Effector CD4-positive, alpha-beta T cell (primary cell): Measurements from ENCODE around the gene DGKZ.
"Not testable (repeated sequence)": the region's sequence is repeated elsewhere in the genome, so short reads cannot be mapped to it uniquely, and the experiment has no call there.

ENCODE experiments used
- DNase-seq: peaks from one replicate; pipeline ENCODE4 v3.0.0-alpha.2; 2020
- total RNA-seq: gene quantifications from one replicate; lab custom pipeline; 2026; lab: John Stamatoyannopoulos, UW

The DGKZ gene, protein sequence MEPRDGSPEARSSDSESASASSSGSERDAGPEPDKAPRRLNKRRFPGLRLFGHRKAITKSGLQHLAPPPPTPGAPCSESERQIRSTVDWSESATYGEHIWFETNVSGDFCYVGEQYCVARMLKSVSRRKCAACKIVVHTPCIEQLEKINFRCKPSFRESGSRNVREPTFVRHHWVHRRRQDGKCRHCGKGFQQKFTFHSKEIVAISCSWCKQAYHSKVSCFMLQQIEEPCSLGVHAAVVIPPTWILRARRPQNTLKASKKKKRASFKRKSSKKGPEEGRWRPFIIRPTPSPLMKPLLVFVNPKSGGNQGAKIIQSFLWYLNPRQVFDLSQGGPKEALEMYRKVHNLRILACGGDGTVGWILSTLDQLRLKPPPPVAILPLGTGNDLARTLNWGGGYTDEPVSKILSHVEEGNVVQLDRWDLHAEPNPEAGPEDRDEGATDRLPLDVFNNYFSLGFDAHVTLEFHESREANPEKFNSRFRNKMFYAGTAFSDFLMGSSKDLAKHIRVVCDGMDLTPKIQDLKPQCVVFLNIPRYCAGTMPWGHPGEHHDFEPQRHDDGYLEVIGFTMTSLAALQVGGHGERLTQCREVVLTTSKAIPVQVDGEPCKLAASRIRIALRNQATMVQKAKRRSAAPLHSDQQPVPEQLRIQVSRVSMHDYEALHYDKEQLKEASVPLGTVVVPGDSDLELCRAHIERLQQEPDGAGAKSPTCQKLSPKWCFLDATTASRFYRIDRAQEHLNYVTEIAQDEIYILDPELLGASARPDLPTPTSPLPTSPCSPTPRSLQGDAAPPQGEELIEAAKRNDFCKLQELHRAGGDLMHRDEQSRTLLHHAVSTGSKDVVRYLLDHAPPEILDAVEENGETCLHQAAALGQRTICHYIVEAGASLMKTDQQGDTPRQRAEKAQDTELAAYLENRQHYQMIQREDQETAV
- 300 reads per million, percentile 95 among the genes with 10 or more reads in this experiment for total RNA-seq

DNA sequence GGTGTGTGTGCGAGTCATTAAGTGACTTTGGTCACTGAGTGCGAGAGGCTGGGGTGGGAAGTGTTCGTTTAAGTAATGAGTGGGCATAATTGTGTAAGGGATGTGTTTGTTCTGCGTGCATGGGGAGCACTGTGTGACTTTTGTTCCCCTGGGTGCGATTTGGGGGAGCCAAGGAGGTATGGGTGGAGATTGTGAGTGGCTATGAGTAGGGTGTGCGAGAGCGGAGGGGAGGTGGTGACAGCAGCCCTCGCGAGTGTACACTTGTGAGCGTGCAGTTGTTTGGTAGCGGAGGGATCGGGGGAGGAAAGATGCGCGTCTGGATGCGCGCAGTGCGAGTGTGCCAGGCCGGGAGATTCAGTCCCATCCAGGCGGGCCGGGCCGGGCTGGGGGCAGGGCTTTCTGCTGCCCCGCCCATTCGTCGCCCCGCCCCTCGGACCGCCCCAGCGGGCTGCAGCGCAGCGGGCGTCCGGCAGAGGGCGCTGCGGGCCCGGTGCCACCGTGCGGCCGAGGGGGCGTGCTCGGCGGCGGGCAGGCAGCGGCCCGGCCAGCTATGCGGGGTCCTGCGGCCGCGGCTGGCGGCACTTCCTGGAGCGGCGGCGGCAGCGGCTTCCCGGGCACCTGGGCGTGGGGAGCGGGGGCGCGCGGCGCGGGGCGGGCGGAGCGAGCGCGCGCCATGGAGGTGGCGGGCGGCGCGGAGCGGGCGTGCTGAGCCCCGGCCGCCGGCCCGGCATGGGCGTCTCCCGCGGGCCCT lies at the start of gene DGKZ:
TSS of gene DGKZ (plus strand) at position 578 of the 751 bp plus-strand sequence. CDS start 197 bp downstream, outside the sequence.
- peak; percentile 80 for DNase-seq

- DNase-seq = no peak
These were observed 48.4 kb upstream of the DGKZ start for GRCh38 chr11:46298699-46299433.

DNA sequence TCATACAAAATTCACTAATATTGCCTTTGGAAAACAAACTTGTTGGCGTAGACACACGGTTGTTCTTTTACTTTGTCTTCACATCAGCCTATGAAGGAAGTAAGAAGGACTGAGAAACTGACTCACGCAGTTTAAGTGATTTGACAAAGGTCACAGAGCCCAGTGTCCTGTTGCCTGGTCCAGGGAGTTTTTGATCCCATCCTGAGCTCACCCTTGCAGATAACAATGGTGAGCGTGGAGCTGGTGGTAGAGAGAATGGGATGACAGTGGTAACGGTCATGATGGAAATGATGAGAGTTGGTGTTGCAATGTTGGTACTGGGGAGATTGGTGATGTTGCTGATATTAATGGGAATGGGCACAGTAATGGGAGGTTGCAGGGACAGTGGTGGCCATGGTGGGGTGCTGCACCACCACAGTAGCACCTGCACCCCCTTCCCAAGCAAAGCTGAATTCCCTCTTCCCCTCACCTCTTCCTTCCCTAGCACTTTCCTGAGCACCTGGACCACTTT lies 47.8 kb upstream of the DGKZ start:
- no peak for DNase-seq

GRCh38 chr11:46300270-46300669 lies 47.0 kb upstream of the DGKZ start:
- DNase-seq = no peak

DNA sequence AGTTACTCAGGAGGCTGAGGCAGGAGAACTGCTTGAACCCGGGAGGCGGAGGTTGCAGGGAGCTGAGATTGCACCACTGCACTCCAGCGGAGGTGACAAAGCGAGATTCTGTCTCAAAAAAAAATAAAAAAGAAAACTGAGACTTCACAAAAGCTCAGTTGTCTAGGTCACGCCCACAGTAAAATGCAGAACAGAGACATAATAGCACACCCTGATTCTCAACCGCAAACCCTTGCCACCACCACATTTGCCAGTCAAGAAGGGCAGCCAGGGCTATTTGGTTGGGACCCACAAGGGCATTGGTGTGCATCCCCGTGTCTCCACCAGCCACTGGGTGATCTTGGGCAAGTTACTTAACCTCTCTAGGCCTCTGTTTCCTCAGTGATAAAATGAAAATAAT lies 44.4 kb upstream of the DGKZ start:
- DNase-seq = no peak

GRCh38 chr11:46304036-46304435 lies 43.2 kb upstream of the DGKZ start:
- not testable (repeated sequence) for DNase-seq

DNA sequence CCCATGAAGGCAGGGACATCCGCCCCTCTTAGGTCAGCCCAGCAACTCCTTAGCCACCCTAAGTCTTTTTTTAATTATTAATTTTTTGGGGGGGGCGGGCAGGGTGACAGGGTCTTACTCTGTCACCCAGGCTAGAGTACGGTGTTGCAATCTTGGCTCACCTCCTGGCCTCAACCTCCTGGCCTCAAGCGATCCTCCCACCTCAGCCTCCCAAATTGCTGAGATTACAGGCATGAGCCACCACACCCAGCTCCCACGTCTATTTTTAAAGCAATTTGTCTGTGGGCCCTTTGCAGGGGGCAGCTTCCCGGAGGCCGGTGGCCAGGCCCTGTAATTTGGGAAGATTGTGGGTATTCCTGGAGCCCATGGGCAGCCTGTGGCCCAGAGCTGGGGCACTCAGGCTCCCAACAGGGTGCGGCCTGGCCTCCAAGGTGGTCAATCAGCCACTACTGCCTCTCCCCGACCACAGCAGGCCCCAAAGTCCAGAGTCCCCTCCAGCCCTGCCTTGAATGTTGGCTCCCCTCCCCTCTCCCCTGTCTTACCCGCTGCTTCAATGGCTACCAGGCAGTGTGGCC lies 42.6 kb upstream of the DGKZ start:
- no peak for DNase-seq

GRCh38 chr11:46305295-46305694 lies 42.0 kb upstream of the DGKZ start:
- DNase-seq = no peak

DNA sequence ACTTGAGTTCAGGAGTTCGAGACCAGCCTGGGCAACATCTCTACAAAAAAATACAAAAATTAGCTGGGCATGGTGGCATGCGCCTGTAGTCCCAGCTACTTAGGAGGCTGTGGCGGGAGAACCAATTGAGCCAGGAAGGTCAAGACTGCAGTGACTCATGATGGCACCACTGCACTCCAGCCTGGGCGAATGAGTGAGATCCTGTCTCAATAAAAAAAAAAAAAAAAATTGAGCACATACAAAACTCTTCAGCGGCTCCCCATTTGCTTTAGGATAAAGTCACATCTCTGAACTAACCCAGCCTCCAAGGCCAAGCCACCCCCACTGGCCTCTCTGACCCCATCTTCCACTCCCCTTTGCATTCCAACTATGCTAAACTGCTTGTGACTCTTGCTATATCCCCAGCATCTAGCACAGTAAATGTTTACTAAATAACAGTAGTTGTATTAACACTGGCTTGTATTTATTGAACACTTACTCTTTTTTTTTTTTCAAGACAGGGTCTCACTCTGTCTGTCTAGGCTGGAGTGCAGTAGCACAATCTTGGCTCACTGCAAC lies 40.9 kb upstream of the DGKZ start:
- no peak for DNase-seq

DNA sequence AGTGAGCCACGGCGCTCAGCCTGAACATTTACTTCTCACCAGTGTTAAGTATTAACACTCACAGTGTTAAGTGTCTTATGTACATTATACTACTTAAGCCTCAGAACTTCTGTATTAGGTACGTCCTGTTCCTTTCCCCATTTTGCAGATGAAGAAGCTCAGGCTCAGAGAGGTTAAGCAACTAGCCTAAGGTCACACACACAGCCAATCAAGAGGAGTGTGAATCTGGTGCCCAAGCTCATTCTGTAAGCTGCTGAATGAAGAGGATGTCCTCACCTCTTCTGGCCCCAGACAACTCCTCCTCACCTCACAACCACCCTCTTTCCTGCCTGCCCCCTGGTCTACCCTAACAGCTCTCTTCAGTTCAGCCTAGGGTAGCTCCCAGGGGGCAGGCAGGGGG lies 39.9 kb upstream of the DGKZ start:
- DNase-seq = no peak

DNA sequence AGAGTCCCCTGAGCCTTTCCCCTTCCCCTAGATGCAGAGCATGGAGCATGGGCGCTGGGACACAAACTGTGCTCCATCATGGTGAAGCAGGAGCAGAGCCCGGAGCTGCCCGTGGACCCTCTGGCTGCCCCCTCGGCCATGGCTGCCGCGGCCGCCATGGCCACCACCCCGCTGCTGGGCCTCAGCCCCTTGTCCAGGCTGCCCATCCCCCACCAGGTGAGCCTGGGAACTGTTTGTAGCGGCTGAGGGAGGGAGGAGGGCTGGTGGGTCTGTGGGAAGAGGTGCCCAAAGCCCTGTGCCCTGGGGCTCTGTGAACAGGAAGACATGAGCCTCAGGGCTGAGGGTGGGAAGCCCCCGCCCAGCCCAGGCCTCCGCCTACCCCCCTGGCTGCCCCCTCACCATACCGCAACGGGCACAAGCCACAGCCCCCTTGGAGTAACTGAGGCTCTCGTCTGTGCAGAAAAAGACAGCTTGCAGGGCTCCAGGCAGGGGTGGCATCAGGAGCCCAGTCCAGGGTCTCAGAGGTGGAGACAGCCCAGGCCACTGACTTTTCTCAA lies 39.4 kb upstream of the DGKZ start:
- no peak for DNase-seq

DNA sequence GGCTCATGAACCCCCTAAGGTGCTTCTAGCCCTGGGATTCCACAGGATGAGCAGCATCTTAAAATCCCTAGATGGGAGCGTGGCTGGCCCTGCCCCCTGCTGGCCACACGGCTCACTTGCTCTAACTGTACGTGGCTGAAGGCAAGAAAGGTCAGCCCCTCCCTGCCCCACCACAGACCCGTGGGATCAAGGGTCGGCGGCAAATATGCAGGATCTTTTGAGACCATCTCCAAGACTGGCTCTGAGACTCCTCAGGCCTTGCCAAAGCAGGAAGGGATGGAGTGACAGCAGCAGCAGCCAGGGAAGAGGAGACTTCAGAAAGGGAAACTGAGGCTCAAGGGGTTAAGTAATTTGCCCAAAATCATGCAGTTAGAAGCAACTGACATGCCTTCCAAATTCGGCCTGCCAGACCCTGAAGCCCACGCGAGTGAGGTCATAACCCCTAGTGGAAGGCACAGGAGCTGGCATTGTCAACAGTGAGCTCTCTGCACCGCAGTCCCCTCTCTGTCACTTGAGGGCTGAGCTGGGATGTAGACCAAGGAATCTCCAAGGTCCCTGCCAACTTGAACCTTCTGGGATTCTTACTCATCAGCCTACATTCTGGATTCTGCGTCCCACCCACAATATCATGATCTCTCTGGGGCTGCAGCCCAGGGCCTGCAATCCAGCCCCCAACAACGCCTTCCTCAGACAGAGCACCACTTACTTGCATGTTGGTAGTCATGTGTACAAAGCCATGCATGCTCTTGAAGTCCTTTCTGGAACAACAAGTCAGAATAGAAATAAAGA lies 38.4 kb upstream of the DGKZ start:
- peak; percentile 59 for DNase-seq

DNA sequence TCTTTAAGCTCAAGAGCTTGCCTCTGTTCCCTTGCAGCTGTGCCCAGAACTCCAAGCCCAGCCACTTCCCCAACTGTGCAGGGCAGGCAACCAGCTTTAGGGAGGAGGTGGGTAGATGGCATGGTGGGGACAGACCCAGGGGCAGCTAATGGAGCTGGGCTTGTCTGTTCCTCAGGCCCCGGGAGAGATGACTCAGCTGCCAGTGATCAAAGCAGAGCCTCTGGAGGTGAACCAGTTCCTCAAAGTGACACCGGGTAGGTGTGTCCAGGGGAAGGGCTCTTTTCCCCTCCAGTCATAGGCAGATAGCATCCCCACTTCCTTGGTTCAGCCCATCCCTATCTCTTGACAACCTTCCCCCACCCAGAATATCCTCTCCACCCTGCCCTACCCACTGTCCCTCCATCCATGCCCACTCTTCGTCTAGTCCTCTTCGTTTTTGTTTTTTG lies 37.4 kb upstream of the DGKZ start:
- no peak for DNase-seq

DNA sequence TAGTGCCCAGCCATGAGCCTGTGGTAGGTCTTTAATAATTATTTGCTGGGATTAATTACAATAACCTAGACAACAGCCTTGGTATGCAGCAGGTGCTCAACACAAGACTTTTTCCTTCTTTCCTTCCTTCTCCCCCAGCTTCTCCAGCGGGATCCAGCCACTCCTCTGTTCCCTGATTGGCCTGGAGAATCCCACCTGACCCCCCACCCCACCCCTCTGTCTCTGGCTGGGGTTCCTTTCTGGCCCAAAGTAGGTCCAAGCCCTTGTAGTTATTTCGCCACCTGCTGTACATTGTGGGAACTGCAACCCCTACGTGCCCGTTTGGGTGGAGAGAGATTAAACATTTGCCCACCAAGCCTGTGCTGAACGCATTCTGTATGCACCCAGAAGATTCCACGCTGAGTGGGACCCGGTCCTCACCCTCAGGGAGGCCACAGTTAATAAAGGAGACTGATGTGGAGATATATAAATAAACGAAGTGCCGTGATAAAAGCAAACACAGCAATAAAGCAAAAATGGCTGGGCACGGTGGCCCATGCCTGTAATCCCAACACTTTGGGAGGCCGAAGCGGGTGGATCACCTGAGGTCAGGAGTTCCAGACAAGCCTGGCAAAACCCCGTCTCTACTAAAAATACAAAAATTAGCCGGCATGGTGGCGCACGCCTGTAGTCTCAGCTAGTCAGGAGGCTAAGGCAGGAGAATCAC lies 32.1 kb upstream of the DGKZ start:
- DNase-seq = peak; percentile 64

- DNase-seq = no peak
These were observed 31.3 kb upstream of the DGKZ start for GRCh38 chr11:46315783-46316563.

- no peak for DNase-seq
These were observed 28.2 kb upstream of the DGKZ start for GRCh38 chr11:46319074-46319453.

DNA sequence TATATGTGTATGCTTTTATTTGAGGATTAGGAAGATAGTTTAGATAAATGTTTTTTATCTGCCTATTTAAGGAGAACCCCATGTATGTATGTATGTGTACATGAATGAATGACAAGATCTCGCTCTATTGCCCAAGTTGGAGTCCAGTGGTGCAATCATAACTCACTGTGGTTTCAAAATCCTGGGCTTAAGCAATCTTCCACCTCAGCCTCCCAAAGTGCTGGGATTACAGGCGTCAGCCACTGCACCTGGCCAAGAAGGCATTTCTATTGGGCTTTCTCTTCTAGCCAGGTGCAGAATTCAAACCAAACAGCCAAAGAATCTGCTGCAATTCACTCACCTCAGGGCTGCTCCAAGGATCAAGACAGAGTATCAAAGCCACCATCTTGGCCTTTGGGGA lies 25.5 kb upstream of the DGKZ start:
- no peak for DNase-seq

DNA sequence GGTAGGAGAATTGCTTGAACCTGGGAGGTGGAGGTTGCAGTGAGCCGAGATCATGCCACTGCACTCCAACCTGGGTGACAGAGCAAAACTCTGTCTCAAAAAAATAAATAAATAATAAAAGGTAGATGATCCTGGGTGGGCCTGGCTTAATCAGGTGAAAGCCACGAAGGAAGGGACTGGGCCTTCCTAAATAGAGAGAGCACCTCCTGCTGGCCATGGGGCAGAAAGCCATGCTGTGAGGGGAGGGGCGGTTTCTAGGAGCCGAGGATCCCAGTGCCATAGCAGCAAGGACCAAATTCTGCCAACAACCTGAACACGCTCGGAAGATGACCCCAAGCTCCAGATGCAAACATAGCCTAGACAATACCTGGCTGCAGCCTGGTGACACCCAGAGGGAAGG lies 24.5 kb upstream of the DGKZ start:
- no peak for DNase-seq
